Stomach (tissue), 4 donors: Measurements from ENCODE around the gene HIPK1.

ENCODE experiments used
- EP300 ChIP-seq: sonication (generic); formaldehyde crosslinking; IDR thresholded peaks from one replicate; pipeline ENCODE4 v1.6.1; 2017; ENCODE audit warnings: antibody characterized with exemption
- POLR2A ChIP-seq, 4 donors: fragments of 450-650 bp; IDR thresholded peaks; one replicate each; pipeline ENCODE4 v1.6.1; 2016; ENCODE audit warnings: antibody characterized with exemption in 4 of 4, control low read depth in 2 of 4, mild to moderate bottlenecking in 1 of 4, moderate library complexity in 1 of 4
- POLR2AphosphoS5 ChIP-seq, 3 donors: sonication (generic); formaldehyde crosslinking; IDR thresholded peaks; one replicate each; pipeline ENCODE4 v1.6.1; 2016; ENCODE audit warnings: antibody characterized with exemption in 3 of 3
- TF ChIP-seq, protein P1 (sequence below), 7 experiments: fragments of 450-650 bp in 4 of 7; fragments of 200-600 bp in 3 of 7; sonication (generic) in 3 of 7; IDR thresholded peaks; one replicate each; pipeline ENCODE4 v1.5.1; 2016 to 2019; ENCODE audit warnings: antibody characterized with exemption in 7 of 7, control low read depth in 2 of 7, mild to moderate bottlenecking in 1 of 7

DNA sequence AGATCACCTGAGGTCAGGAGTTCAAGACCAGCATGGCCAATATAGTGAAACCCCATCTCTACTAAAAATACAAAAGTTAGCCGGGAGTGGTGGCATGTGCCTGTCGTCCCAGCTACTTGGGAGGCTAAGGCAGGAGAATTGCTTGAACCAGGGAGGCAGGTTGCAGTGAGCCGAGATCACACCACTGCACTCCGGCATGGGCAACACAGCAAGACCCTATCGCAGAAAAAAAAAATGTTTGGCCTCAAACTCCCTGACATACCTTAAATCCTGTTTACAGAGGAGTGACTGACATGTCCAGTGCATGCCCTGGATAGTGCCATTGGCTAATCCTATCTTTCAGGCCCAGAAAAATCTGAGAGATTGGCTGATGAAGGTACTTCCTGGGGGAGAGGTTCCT lies 12.2 kb upstream of the HIPK1 start:
- TF ChIP-seq, protein P1, sequence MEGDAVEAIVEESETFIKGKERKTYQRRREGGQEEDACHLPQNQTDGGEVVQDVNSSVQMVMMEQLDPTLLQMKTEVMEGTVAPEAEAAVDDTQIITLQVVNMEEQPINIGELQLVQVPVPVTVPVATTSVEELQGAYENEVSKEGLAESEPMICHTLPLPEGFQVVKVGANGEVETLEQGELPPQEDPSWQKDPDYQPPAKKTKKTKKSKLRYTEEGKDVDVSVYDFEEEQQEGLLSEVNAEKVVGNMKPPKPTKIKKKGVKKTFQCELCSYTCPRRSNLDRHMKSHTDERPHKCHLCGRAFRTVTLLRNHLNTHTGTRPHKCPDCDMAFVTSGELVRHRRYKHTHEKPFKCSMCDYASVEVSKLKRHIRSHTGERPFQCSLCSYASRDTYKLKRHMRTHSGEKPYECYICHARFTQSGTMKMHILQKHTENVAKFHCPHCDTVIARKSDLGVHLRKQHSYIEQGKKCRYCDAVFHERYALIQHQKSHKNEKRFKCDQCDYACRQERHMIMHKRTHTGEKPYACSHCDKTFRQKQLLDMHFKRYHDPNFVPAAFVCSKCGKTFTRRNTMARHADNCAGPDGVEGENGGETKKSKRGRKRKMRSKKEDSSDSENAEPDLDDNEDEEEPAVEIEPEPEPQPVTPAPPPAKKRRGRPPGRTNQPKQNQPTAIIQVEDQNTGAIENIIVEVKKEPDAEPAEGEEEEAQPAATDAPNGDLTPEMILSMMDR (IDR thresholded peaks at IDR 0.05), result no peak
- TF ChIP-seq EP300 (no peak), POLR2A (IDR thresholded peaks at IDR 0.05) (no peak), POLR2AphosphoS5 (IDR thresholded peaks at IDR 0.05) (no peak)
